HG02943 (cell line): ENCODE measurements around the gene KCNV2.

Experiments used
- ATAC-seq: cut with Tn5 transposase; IDR thresholded peaks from one replicate; pipeline ENCODE4 v1.9.1; 2021; ENCODE audit warnings: mild to moderate bottlenecking, low read depth, moderate library complexity; ENCODE audit not compliant: unreplicated experiment

KCNV2 gene

GRCh38 chr9:2718001-2718697 is 839 bp downstream of the KCNV2 start:
- no peak for ATAC-seq

- no peak for ATAC-seq
Measured at GRCh38 chr9:2718698-2719033, 1.4 kb downstream of the KCNV2 start.

GRCh38 chr9:2720179-2720654 is 2.9 kb downstream of the KCNV2 start:
- ATAC-seq: no peak

- no peak for ATAC-seq
Measured at GRCh38 chr9:2722715-2723114, 5.4 kb downstream of the KCNV2 start.

GRCh38 chr9:2723376-2724065 is 6.2 kb downstream of the KCNV2 start:
- no peak for ATAC-seq

GRCh38 chr9:2725126-2725525 is 7.8 kb downstream of the KCNV2 start:
- ATAC-seq: no peak

- ATAC-seq: no peak
Measured at GRCh38 chr9:2725898-2726649, 8.8 kb downstream of the KCNV2 start.

- no peak for ATAC-seq
Measured at GRCh38 chr9:2726650-2727340, 9.5 kb downstream of the KCNV2 start.

- no peak for ATAC-seq
Measured at GRCh38 chr9:2727374-2727773, 10.1 kb downstream of the KCNV2 start.

- peak; percentile 71 for ATAC-seq
Measured at GRCh38 chr9:2727966-2728613, 10.8 kb downstream of the KCNV2 start.

- no peak for ATAC-seq
Measured at GRCh38 chr9:2729003-2729402, 11.7 kb downstream of the KCNV2 start.

GRCh38 chr9:2729721-2730120 is 12.4 kb downstream of the KCNV2 start:
- no peak for ATAC-seq

GRCh38 chr9:2730971-2731370 is 13.7 kb downstream of the KCNV2 start:
- no peak for ATAC-seq

- no peak for ATAC-seq
Measured at GRCh38 chr9:2732492-2732891, 15.2 kb downstream of the KCNV2 start.

- no peak for ATAC-seq
Measured at GRCh38 chr9:2740616-2741015, 23.3 kb downstream of the KCNV2 start.

GRCh38 chr9:2741441-2742158 is 24.3 kb downstream of the KCNV2 start:
- no peak for ATAC-seq

- no peak for ATAC-seq
Measured at GRCh38 chr9:2742214-2742613, 24.9 kb downstream of the KCNV2 start.

GRCh38 chr9:2743937-2744529 is 26.7 kb downstream of the KCNV2 start:
- no peak for ATAC-seq
